ENCODE results near the gene ACSL1.
"Not testable (repeated sequence)": the region's sequence is repeated elsewhere in the genome, so short reads cannot be mapped to it uniquely, and the experiment has no call there.

The ACSL1 gene

GRCh38 chr4:184751585-184751956, 74.2 kb downstream of the ACSL1 start:
- no peak for DNase-seq

- no peak for DNase-seq
These were observed 74.7 kb downstream of the ACSL1 start for GRCh38 chr4:184750926-184751584.

DNA sequence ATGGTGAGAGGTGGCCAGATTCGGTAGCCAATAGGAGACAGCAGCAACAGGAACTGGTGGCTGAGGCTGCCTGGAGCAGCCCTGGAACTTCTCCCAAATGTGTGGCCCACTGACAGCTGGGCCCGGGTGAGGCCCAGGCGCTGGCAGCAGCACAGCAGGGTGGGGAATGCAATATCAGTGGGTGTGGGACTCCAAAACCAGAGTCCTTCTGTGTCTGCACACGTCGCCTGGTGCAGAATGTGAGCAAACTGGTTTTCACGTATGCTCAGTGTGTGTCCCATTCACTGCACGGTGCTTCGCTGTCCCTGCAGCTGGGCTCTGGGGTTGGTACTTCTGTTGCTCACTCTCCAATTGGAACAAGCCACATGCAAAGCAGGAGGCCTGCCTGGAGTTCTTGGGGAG, 77.5 kb downstream of the ACSL1 start:
- no peak for DNase-seq

DNA sequence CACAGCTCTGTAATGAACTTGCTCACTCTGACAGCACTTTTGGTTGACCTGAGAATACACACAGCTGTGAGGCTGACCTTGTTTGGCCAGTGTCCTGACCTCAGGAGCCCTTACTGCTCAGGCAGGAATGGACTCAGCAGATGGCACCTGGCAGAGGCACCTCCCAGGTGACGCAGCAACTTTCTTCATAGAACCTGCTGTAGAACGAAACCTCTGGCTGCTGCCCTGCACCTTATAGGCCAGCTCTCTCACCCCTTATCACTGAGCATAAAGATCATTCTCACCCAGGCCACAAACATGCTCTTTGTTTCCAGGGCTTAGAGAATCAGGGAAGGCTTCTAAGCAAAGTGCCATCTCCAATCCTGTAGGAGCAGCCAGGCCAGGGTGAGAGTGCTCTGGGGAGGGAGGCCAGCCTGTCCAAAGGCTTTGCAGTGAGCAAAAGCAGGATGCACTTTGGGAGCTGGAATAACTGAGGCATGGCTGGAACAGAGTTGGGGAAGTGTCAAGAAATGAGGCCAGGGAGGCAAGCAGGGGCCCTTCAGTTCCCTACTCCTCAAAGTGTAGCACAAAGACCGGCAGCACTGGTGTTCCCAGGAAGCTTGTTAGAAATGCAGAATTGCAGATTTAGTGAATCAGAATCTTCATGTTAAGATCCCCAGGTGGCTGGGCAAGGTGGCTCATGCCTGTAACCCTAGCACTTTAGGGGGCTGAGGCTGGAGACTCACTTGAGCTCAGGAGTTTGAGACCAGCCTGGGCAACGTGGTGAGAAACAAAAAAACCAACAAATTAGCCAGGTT, 78.5 kb downstream of the ACSL1 start:
- DNase-seq: no peak

DNA sequence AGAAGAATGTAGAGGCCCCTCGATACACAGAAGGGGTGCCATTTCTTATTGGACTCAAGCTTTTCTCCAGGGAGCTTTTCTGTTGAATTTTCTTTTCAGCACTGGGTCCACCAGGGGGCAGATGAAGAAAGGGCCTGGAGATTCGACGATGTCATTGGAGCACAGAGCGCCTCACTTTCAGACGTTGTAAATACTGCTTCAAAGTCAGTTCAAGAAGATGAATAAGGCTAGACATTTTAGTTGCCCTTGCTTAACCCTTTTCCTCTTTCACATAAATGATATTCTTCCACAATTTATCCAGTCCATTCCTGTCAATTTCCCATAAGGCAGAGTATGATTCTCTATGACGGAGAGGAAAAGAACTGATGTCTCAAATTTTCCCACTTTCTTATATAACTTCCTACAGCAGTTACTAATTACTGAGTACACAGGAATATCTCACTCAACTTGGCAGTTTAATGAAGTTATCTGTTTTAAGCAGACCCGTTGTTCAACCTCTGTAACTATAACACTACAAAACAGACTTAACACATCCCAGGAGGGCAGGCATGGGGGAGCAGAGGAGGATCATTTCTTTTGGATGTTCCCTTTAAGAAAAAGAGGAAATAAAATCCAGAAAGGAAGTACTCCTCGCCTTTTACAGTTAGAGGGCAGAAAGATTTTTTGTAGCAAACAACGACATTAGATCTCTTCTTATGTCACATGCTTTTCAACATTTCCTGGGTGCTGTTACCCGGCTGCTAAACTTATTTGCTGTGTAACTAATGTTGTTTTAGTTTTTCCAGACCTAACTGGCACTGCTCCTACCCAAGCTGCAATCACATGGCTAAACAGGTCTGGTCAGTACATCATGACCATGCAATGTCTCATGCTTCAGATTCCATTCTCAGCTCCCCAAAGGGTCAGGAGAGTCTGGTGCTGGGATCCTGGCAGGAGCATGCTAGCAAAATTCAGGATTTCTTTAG, 79.7 kb downstream of the ACSL1 start:
- DNase-seq: peak; percentile 72 to 79

- DNase-seq: no peak
These were observed 81.5 kb downstream of the ACSL1 start for GRCh38 chr4:184744236-184744635.

- DNase-seq: no peak
These were observed 82.1 kb downstream of the ACSL1 start for GRCh38 chr4:184743650-184744049.

GRCh38 chr4:184741651-184742050, 84.1 kb downstream of the ACSL1 start:
- DNase-seq: not testable (repeated sequence)

DNA sequence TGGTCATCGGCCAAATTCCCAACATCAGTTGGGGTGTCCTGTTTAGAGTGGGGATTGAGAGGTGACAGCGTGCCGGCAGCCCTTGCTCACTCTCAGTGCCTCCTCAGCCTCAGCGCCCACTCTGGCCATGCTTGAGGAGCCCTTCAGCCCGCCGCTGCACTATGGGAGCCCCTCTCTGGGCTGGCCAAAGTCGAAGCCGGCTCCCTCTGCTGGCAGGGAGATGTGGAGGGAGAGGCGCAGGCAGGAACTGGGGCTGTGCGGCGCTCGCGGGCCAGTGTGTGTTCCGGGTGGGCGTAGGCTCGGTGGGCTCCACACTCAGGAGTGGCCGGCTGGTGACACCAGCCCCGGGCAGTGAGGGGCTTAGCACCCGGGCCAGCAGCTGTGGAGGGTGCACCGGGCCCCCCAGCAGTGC, 84.8 kb downstream of the ACSL1 start:
- DNase-seq: no peak

DNA sequence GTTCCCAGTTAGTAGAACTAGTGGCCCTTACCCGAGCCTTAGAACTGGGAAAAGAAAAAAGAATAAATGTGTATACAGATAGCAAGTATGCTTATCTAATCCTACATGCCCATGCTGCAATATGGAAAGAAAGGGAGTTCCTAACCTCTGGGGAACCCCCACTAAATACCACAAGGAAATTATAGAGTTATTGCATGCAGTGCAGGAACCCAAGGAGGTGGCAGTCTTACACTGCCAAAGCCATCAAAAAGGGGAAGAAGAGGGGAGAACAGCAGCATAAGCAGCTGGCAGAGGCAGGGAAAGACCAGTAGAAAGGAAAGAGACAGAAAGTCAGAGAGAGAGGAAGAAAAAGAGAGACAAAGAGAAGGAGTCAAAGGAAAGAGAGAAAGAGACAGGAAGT, 86.2 kb downstream of the ACSL1 start:
- DNase-seq: not testable (repeated sequence)

GRCh38 chr4:184734758-184735157, 91.0 kb downstream of the ACSL1 start:
- DNase-seq: no peak

DNA sequence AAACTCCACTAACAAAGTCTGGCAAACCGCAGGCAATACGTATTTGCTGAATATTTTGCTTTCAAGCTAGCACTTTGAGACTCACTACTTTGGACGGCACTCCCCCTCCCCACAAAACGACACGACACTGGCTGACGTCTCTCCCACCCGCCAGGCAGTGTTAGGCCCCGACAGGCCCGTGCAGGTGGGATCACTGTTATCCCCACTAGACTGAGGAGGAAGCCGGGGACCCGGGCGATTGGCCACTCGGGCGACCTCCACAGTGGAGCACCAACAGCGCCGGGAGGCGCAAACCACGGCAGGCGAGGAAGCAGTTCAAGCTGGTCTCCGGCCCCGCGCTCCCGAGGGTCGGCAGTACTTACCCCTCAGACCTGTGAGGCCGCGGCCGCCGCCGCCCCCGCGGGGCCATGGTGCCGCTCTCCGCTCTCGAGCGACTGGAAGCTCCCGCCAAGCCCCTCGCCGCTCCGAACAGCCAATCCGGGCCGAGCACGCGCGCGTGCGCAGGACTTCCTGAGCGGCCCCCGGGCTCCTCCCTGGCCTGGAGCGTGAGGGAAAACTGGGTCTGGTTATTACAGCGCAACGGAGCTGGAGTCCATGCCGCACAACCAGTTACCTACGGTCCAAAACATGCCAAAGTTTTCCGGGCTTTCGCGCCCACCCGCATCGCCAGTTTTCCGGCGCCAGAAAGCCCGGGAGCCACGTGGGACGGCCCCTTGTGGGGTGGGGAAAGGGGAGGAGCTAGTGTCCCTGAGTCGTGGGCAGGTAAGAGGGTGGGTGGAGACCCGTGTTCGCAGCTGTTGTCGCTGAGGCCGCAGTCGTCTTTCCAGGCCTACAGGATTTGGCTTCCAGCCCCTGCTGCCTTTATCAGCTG, 91.9 kb downstream of the ACSL1 start, which contains the start of gene CENPU:
Gene CENPU (minus strand): TSS at position 443 of the 871 bp plus-strand sequence. CDS start 34 bp downstream, at position 409.
- DNase-seq: peak; percentile 95 to 96

DNA sequence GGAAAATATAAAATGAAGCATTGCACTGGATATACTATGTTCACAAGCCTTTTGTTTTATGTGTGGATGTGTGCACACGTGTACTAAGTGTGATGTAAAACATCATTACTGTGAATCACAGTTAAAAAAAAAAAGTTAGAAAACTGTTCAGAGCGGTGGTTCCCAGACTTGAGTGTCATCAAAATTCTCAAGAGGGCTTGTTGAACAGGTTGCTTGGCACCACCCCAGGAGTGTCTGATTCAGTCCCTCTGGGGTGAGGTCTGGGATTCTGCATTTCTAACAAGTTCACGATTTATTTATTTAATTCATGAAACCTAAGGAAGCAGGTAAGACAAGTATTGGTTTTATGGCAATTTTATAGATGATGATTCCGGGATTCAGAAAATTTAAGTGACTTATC, 93.6 kb downstream of the ACSL1 start:
- DNase-seq: no peak

DNA sequence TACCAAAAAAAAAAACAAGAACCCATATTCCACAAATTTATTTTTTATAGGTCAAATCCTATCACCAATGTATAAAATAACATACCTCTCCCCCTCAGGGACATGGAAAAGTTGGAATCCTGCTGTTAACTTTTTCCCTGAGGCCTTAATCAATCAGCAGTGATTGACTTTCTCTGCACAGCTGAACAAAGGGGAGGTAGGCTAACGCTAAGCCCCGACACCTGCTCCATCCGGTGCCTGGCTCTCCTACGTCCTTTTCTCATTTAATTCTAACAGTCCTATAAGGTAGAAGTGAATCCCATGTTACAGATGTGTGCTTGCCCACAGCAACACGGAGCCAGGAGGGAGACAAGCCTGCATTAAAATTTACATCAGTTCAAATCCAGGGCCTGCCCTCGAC, 94.7 kb downstream of the ACSL1 start:
- DNase-seq: no peak

- DNase-seq: no peak
These were observed 95.8 kb downstream of the ACSL1 start for GRCh38 chr4:184729946-184730345.

DNA sequence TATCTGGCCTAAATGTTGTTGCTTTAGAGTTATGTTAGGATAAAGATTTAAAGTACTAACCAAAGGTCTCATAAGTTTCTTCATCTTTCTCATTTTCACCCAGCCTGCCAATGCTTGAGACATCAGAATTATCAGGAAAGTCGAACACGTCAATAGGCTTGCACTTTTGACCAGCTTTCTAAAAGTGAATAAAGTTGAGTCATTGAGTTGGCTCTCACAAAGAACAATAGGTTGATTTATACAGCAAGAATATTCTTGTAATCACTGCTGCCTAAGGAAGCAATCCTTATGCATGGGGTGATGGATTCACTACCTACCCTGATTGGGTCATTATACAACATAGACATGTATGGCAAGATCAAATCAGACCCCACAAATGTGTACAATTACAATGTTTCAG, 96.9 kb downstream of the ACSL1 start:
- no peak for DNase-seq

GRCh38 chr4:184727430-184727829, 98.3 kb downstream of the ACSL1 start:
- no peak for DNase-seq

GRCh38 chr4:184722798-184723197, 103.0 kb downstream of the ACSL1 start:
- DNase-seq: no peak

DNA sequence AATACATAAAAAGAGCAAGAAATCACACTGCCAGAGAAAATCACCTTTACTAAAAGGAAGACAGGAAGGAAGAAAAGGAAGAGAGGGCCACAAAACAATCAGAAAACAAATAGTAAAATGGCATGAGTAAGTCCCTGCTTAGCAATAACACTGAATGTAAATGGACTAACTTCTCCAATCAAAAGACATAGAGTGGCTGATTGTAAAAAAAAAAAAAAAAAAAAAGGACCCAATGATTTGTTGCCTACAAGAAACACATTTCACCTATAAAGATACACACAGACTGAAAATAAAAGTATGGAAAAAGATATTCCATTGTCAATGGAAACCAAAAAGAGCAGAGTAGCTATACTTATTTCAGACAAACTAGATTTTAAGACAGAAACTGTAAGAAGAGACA, 104.5 kb downstream of the ACSL1 start:
- no peak for DNase-seq

GRCh38 chr4:184719407-184719806, 106.4 kb downstream of the ACSL1 start:
- DNase-seq: no peak

- DNase-seq: no peak
These were observed 110.2 kb downstream of the ACSL1 start for GRCh38 chr4:184715526-184715925.

GRCh38 chr4:184713887-184714286, 111.9 kb downstream of the ACSL1 start:
- no peak for DNase-seq
